Activated CD8-positive, alpha-beta T cell treated with anti-CD3 and anti-CD28 coated beads for 36 hours (primary cell): ENCODE data around the gene ZBTB21. TPM values are rescaled to one million over a fixed set of nuclear protein-coding genes. Genes with fewer than 3 reads are reported as not detected.

Source experiments
- ATAC-seq: fragments of 200-7000 bp; cut with Tn5 transposase; one replicate; pipeline ENCODE4 v1.10.0; 2021; ENCODE audit warnings: mild to moderate bottlenecking, moderate library complexity
- CTCF ChIA-PET: fragments of 350-600 bp; sonication (Branson Sonifier 250); formaldehyde crosslinking; loops from one replicate; lab custom pipeline; 2021; ENCODE audit warnings: antibody characterized with exemption; lab: Charles Lee
- POLR2A ChIA-PET: fragments of 350-600 bp; sonication (Branson Sonifier 250); formaldehyde crosslinking; loops from one replicate; lab custom pipeline; 2021; ENCODE audit warnings: antibody characterized with exemption; lab: Charles Lee
- DNase-seq: peaks from one replicate; pipeline ENCODE4 v3.0.0-alpha.2; 2020
- H3K27ac Mint-ChIP-seq: one replicate; pipeline ENCODE4 v1.8.0; 2021; ENCODE audit warnings: mild to moderate bottlenecking, mixed read lengths
- H3K27me3 Mint-ChIP-seq: one replicate; pipeline ENCODE4 v1.8.0; 2021; ENCODE audit warnings: mixed read lengths
- H3K36me3 Mint-ChIP-seq: one replicate; pipeline ENCODE4 v1.8.0; 2021; ENCODE audit warnings: low read depth, mixed read lengths
- H3K4me1 Mint-ChIP-seq: one replicate; pipeline ENCODE4 v1.8.0; 2021; ENCODE audit warnings: low read depth, mixed read lengths
- H3K4me3 Mint-ChIP-seq: one replicate; pipeline ENCODE4 v1.8.0; 2021; ENCODE audit warnings: mild to moderate bottlenecking, moderate library complexity, mixed read lengths
- H3K9me3 Mint-ChIP-seq: one replicate; pipeline ENCODE4 v1.8.0; 2021; ENCODE audit warnings: mixed read lengths
- CTCF ChIP-seq: fragments of 200-600 bp; IDR thresholded peaks from one replicate; pipeline ENCODE4 v1.8.0; 2022; ENCODE audit warnings: antibody characterized with exemption, mild to moderate bottlenecking
- intact Hi-C: fragments of 100-400 bp; cut with micrococcal nuclease; formaldehyde crosslinking; loops from one replicate; pipeline ENCODE4 v1.10.0; 2022
- total RNA-seq, 2 experiments: library from RNA; stranded (reverse); gene quantifications; one replicate each; pipeline ENCODE4 v1.2.3, GENCODE V29; 2021

Gene ZBTB21
- total RNA-seq, 2 experiments from 2014 or later = 29.6 to 29.7 TPM

DNA sequence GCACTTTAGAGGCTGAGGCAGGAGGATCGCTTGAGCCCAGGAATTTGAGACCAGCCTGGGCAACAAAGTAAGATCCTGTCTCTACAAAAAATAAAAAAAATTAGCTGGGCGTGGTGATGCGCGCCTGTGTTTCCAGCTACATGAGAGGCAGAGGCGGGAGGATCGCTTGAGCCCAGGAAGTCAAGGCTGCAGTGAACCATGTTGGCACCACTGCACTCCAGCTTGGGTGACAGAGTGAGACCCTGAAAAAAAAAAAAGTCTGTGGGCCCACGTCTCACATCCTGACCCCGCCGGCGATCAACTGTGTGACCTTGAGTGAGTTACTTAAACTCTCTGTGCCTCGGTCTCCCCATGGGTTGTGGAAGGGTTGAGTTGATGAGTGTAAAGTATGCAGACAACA, 12.7 kb upstream of the ZBTB21 start:
- H3K4me3 Mint-ChIP-seq = no peak overlapping the region
- H3K36me3 Mint-ChIP-seq = no peaks in the 10 kb centered on the region
- no peak for TF ChIP-seq CTCF
- intact Hi-C loops = no loop called here
- H3K27me3 Mint-ChIP-seq = no peaks in the 10 kb centered on the region
- DNase-seq (no peak), ATAC-seq (no peak)
- H3K27ac Mint-ChIP-seq = no peak overlapping the region
- CTCF ChIA-PET = no interaction called here
- POLR2A ChIA-PET = interaction anchor here (0.6 kb wide), 1 partner anchor 176 kb away, joined by 3 read pairs; no protein-coding TSS in a partner anchor
- H3K4me1 Mint-ChIP-seq = no peaks in the 10 kb centered on the region
- H3K9me3 Mint-ChIP-seq = no peaks in the 10 kb centered on the region

DNA sequence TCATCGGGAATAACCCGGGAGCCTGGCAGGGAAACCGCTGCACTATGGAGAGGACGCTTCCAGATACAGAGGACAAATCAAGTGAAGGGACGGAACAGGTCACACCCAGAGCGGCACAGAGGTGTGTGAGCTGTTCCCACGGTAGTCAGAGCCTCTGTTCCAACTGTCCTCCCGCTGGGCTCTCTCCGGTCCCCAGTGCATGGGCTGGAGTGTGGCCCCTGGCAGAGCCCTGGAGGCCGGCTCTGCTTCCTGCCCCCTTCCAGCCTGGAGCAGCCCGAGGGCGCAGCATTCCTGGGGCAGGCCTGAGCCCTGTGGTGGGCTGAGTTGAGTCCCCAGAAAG, 11.9 kb upstream of the ZBTB21 start:
- no peak for TF ChIP-seq CTCF
- H3K4me1 Mint-ChIP-seq = no peaks in the 10 kb centered on the region
- POLR2A ChIA-PET = no interaction called here
- no peaks in the 10 kb centered on the region for H3K9me3 Mint-ChIP-seq
- no peak overlapping the region for H3K4me3 Mint-ChIP-seq
- intact Hi-C loops = no loop called here
- CTCF ChIA-PET = no interaction called here
- no peaks in the 10 kb centered on the region for H3K27me3 Mint-ChIP-seq
- no peaks in the 10 kb centered on the region for H3K36me3 Mint-ChIP-seq
- no peak overlapping the region for H3K27ac Mint-ChIP-seq
- ATAC-seq (no peak), DNase-seq (no peak)

- intact Hi-C loops = no loop called here
- ChIA-PET POLR2A (no interaction called here), CTCF (no interaction called here)
- Mint-ChIP-seq H3K27ac (no peak overlapping the region), H3K36me3 (no peaks in the 10 kb centered on the region), H3K4me1 (no peaks in the 10 kb centered on the region), H3K27me3 (no peaks in the 10 kb centered on the region), H3K9me3 (no peaks in the 10 kb centered on the region), H3K4me3 (no peak overlapping the region)
- no peak for ATAC-seq
- TF ChIP-seq CTCF = no peak
- DNase-seq = no peak
Measured at GRCh38 chr21:42021371-42022090, 11.4 kb upstream of the ZBTB21 start.

DNA sequence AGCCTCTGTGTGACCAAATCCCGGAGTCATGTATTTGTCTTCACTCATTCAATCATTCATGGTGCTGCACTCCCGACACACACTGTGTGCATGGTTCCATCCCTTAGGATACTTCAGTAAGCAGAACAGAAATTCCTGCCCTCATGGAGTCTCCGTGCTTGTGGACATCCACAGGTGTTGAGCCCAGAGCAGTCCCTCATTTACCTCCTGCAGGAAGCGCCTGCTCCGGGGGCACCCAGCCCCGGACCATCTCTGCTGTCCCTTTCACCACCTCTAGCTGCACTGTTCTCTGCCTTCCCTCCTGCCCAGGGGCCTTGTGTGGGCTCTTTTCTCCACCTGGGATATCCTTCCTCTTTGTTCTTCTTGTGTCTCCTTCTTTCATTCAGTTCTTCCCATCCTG, 9.5 kb upstream of the ZBTB21 start:
- Mint-ChIP-seq H3K4me3 (no peak overlapping the region), H3K27ac (no peak overlapping the region), H3K9me3 (peaks cover under 1% of the 10 kb centered on the region), H3K4me1 (no peaks in the 10 kb centered on the region), H3K36me3 (no peaks in the 10 kb centered on the region), H3K27me3 (no peaks in the 10 kb centered on the region)
- DNase-seq (no peak), ATAC-seq (no peak)
- no peak for TF ChIP-seq CTCF
- POLR2A ChIA-PET = no interaction called here
- intact Hi-C loops = no loop called here
- CTCF ChIA-PET = interaction anchor here (0.8 kb wide), 1 partner anchor 88 kb away, joined by 4 read pairs; no protein-coding TSS in a partner anchor

DNA sequence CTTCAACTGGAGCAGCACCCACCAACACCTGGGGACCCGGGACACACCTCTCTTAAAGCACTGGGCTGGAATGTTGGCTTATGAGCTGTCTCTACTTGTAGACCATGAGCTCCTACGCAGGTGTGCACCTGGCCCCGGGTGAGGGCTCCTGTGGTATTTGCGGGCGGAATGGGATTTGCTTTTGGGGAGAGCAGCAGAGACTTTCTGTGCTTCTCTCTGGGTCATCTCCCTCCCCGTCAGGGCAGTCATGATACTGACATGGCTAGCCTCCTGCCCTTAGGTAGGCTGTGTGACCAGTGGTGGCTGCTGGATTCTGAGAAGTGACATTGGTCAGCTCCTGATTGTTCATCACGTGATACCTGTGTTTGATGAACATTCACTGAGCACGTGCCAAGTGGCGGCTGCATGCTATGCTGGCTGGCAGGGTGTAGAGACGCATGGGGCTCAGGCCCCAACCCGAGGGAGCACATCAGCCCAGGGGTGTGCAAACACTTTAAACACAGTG, 9.0 kb upstream of the ZBTB21 start:
- Mint-ChIP-seq H3K9me3 (peaks cover 4% of the 10 kb centered on the region), H3K4me3 (no peak overlapping the region), H3K4me1 (no peaks in the 10 kb centered on the region), H3K27ac (no peak overlapping the region), H3K36me3 (no peaks in the 10 kb centered on the region), H3K27me3 (no peaks in the 10 kb centered on the region)
- no peak for TF ChIP-seq CTCF
- intact Hi-C loops = no loop called here
- ChIA-PET POLR2A (no interaction called here), CTCF (interaction anchor here (0.8 kb wide), 1 partner anchor 89 kb away, joined by 4 read pairs; no protein-coding TSS in a partner anchor)
- ATAC-seq (no peak), DNase-seq (no peak)
